NT2/D1 (cell line): ENCODE results near the gene CEMIP2.

Experiments
- SUZ12 ChIP-seq: IDR thresholded peaks from 2 replicates; pipeline ENCODE4 v1.6.1; 2011; ENCODE audit not compliant: insufficient read length, insufficient read depth; ENCODE audit errors: extremely low read depth
- YY1 ChIP-seq: IDR thresholded peaks from 2 replicates; pipeline ENCODE4 v1.6.1; 2011; ENCODE audit not compliant: insufficient read length, insufficient read depth
- ZNF274 ChIP-seq: IDR thresholded peaks from 2 replicates; pipeline ENCODE4 v1.6.1; 2011; ENCODE audit warnings: mild to moderate bottlenecking, low read depth, low read length

DNA sequence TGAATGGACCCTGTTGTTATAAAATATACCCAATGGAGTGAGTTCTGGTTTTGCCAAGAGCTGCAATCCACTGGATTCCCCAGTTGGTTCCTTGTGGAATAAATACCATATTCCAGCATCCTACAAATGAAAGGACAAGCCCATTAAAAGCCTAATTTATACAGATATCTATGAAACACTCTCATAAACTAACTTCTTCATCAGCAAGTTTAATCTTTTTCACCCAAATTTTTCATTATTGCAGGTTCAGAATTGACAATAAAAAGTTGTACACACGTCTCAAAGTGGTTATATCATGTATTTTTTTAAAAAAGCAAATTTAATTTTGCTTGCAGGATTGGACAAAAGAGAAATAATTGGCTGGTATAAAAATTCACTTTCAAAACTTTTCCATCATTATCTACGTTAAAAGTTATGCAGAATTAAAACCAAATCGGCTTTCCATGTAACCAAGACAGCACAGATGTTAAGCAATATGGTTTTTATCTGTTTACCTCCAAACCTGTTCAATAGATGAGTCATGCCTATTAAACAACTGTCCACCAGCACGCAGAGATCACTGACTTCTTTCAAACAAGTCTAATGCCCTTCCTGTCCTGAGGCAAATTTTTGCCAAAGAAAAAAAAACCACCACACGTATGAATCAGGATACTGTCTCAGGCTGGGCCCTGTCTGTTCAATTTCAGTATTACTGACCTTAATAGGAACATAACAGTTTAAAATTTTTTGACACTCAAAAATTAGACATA is 42.5 kb downstream of the CEMIP2 start:
- TF ChIP-seq ZNF274 (no peak), SUZ12 (no peak), YY1 (no peak)
